Gastrocnemius medialis (tissue), 4 donors: ENCODE data around the gene AFF1.

Source experiments
- POLR2A ChIP-seq, 2 donors: fragments of 450-650 bp; IDR thresholded peaks; one replicate each; pipeline ENCODE4 v1.6.1; 2017; ENCODE audit warnings: antibody characterized with exemption in 2 of 2, mild to moderate bottlenecking in 2 of 2, moderate library complexity in 2 of 2
- TF ChIP-seq, protein P1 (sequence below), 5 experiments: fragments of 450-650 bp in 3 of 5; fragments of 200-600 bp in 2 of 5; sonication (generic) in 2 of 5; IDR thresholded peaks in 4 of 5; conservative IDR thresholded peaks in 1 of 5; 1 replicate in 4 of 5; 2 replicates in 1 of 5; pipeline ENCODE4 v1.5.1; 2016 to 2019; ENCODE audit warnings: antibody characterized with exemption in 5 of 5, mild to moderate bottlenecking in 3 of 5, moderate library complexity in 3 of 5

DNA sequence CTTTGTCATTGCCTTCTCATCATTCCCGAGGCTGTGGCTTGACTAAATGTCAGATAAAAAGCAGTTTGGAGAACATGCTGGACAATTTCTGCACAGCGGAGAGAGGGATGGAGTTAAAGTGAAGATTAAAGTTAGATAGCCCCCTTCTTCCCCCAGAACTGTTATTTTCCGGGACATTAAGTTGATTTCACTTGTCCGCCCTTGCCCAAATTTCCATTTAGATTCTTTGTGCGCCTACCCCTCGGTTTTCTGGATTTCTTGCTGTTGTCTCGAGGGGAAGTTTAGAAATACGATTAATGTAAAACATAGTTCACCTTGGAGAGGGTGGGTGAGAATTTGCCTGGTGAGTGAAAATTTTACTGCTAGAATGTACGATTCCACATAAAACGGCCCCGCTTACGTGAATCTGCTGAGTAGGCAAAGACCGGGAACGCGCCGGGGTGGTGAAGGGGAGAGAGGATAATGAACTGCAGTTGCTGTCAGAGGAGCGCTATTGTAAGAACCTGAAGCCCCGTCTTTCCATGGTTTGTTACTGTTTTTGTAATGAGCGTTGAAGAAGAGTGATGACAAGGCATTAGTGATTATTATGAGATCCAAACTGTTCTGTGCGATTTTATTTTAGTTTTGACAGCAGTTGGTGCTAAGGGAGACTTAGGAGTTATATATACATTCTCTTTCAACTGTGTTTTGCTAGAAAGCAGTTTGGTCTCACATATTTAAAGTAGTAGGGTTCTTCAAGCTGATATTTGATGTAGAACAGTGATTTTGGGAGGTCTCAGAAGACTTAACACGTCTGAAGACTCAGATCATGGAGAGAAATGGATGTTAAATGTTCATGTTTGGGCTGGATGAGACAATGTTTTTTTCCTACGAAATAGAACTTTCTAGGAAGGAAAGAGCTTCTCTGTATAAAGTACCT is 73.0 kb downstream of the AFF1 start:
- TF ChIP-seq, protein P1, sequence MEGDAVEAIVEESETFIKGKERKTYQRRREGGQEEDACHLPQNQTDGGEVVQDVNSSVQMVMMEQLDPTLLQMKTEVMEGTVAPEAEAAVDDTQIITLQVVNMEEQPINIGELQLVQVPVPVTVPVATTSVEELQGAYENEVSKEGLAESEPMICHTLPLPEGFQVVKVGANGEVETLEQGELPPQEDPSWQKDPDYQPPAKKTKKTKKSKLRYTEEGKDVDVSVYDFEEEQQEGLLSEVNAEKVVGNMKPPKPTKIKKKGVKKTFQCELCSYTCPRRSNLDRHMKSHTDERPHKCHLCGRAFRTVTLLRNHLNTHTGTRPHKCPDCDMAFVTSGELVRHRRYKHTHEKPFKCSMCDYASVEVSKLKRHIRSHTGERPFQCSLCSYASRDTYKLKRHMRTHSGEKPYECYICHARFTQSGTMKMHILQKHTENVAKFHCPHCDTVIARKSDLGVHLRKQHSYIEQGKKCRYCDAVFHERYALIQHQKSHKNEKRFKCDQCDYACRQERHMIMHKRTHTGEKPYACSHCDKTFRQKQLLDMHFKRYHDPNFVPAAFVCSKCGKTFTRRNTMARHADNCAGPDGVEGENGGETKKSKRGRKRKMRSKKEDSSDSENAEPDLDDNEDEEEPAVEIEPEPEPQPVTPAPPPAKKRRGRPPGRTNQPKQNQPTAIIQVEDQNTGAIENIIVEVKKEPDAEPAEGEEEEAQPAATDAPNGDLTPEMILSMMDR (IDR thresholded peaks at IDR 0.05 in 4 of 5, conservative IDR thresholded peaks at IDR 0.05 in 1 of 5), result no peak
- TF ChIP-seq POLR2A (IDR thresholded peaks at IDR 0.05), result no peak
